HG03558 (cell line): ENCODE measurements around the gene RER1.

ENCODE experiments used
- ATAC-seq: cut with Tn5 transposase; IDR thresholded peaks from one replicate; pipeline ENCODE4 v1.9.1; 2021; ENCODE audit warnings: moderate number of reproducible peaks; ENCODE audit not compliant: unreplicated experiment; ENCODE audit errors: extremely low read depth

Gene RER1

DNA sequence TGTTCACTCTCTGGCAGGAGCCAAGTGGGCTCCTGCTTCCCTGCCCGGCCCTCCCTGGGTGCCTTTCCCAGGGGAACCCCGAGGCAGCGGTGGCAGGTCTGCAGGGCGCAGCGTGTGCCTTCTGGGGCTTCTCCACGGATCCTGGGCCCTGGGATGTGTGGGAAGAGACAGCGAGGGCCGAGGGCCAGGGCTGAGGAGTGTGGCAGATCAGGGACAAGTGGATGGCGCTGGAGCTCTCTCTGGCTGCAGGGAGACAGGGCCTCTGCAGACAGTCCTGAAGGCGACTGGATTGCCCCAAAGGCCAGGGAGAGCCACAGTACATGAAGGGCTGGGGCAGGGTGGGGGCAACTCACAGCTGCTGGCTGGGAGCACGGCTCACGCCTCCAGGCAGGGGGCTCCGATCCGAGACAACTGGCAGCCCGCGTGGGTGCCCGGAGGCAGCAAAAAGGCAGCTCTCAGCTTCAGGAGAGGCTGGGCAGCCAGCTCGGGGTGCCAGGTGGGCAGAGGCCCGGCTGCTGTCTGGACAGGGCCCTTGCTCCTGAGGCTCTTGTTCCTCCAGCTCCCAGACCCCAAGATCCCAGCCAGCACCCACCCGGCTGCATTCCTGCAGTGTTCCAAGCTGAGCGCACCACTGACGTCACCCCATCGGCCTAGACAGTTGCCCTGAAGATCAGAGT is 16.3 kb upstream of the RER1 start:
- no peak for ATAC-seq

DNA sequence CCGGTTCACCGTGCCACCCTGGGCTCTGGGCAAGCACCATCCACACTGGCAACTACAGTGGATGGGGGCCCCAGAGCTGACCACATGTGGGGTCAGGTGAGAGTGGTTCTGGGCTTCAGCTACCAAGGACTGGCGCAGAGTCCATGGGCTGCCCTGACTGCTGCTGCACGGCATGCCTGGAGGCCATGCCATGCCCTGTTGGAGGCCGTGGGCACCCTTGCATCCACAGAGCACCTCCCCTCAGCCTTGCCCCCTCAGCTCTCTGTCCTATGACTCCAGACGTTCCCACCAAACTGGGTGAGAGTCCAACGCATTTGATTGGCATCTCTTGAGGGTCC is 15.7 kb upstream of the RER1 start:
- no peak for ATAC-seq

DNA sequence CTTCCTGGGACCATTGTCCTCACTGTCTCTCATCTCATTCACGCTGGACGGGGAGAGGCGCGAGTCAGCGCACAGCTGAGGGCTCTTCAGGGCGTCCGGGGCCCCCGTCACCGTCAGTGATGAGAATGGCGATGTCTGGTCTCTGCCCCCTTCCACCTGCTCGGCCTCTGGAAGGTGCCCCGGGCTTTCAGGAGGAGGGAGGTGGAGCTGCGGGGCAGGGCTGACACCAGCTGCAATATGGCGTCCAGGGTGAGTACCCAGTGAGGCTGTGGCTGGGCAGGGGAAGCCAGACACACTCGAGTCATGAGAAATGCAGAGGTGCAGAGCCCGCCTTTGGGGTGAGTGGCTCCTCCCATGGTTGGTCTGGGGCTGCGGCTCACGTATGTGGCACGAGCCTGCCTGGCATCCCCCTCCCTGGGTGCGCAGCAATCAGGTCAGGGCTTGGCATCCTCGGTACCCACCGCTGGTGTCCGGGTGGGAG is 15.3 kb upstream of the RER1 start:
- ATAC-seq = no peak

GRCh38 chr1:2376931-2377672 is 14.5 kb upstream of the RER1 start:
- ATAC-seq = no peak

DNA sequence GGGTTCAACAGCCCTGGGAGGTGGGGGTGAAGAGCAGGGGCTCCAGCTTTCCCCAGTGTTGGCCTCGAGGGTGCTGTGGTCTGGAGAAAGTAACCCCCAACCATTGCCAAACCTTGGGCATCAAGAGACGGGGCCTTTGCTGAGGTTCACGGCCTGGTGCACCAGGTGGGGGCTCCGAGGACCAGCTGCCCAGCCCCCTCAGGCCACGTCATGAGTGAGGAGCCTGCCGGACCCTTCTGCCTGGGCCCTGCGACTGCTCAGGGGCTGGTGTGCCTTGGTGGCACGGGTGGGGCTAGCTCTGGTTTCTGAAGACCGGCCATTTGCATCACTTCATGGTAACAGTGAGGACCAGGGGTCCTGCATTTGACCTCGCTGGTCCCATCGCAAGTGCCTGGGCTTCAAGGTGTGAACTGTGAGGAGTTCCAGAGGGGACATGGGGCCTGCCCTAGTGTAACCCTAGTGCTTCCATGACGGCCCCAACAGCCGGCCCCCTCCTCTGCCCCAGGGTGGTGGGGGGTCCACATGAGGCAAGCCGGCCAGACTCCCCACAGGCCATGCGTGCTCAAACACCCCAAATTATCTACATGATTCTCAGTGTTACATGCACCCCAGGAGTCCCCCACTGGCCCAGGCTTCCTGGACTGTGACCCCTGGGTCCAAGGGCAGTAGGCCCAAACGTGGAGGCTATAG is 13.7 kb upstream of the RER1 start:
- no peak for ATAC-seq

DNA sequence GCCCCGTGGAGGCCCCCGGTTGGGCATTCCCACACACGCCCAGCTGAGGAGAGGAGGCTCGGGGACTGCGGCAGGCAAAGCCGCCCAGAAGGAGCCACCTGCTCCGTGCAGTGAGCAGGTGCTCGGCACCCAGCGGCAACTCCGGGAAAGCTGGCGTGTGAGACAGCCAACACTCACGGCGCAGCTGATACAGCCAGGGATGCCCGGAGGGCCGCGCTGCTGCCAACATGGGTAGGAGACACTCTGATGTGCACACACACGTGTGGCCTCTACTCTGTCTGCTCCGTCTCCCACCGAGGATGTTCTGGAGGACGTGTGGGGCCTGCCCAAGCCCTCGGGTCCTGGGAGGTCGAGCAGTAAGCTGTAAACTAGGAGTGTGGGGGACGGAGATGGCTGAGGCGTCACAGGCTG is 13.2 kb upstream of the RER1 start:
- ATAC-seq = no peak

- no peak for ATAC-seq
Measured at GRCh38 chr1:2378956-2379732, 12.5 kb upstream of the RER1 start.

GRCh38 chr1:2379733-2380404 is 11.8 kb upstream of the RER1 start:
- no peak for ATAC-seq

GRCh38 chr1:2380816-2381591 is 10.6 kb upstream of the RER1 start:
- ATAC-seq = no peak

GRCh38 chr1:2381741-2382620 is 9.7 kb upstream of the RER1 start:
- no peak for ATAC-seq

GRCh38 chr1:2382621-2383361 is 8.8 kb upstream of the RER1 start:
- no peak for ATAC-seq

DNA sequence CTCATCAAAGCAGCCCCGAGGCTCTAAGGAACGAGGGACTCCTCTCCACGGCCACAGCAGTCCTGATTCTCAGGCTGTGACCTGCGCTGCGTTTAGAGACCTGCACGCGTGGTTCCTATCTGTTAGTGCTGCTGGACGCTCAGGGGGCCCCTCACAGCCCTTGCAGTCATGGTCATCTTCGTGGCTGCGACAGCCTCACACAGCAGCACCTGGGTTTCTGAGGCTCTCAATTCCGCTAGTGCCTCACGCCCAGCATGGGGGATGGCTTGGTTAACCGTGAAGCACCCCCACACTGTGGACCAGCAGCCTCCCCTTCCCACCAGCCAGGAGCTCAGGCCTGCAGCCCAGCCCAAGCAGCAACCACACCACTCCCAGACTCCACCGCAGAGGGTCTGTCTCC is 8.1 kb upstream of the RER1 start:
- no peak for ATAC-seq

GRCh38 chr1:2384130-2384860 is 7.3 kb upstream of the RER1 start:
- no peak for ATAC-seq

DNA sequence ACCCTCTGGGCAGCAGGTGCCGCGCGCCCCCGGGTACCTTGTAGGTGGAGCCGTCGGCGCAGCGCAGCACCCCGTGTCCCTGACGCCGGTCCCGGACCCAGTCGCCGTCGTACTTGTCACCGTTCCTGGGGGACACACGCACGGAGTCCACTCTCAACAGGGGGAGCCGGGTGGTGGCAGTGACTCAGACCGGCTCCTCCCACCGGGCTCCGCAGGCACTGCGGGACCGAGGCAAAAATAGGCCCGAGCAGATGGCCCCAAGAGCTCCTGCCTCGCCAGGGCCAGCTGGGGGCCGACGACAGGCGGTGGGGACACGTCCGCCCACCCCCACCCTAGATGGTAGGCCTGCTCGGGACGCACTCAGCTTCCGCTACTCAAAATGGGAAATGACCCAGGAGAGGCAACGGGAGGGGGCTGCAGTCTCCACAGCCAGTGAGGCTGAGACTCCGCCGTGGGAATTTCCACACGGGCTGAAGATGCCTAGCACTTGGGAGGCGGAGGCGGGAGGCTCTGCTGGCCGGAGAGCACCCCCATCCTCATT is 6.6 kb upstream of the RER1 start:
- ATAC-seq = no peak

DNA sequence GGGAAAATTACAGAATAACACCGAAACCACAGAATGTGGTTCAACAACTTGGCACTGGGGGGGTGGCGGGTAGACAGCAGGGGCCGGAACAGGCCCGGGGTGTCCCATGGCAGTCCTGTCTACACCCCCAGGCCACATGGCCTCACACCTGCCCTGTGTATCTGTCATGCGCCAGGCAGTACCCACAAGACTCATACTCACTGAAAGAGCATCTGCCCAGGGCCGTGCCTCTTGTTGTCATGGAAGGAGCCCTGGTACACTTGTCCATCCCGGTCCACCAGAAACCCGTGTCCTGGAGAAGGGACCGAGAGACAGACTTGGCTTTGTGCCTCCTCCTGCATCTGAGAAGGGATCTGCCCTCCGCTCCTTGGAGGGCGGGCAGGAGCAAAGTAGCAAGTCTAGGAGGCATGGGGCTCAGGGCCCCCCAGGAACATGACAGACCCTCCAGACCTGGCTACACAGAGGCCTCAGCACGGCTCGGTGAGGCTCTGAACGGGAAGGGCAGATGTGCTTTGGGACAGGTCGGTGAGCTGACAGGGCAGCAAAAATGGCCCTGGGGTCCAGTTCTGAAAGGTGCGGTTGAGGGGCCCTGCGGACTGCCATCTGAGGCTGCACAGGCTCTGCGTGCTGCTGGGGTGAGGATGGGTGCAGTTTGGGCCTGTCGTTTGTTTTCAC is 5.9 kb upstream of the RER1 start:
- ATAC-seq = no peak
